Measurements from ENCODE around the gene LAMP5. TPM values are rescaled to one million over a fixed set of nuclear protein-coding genes. Genes with fewer than 3 reads are reported as not detected.

The LAMP5 gene
- total RNA-seq, 1 experiment from 2014 or later = not detected

- intact Hi-C loops (cut with micrococcal nuclease; ENCODE audit: unreplicated experiment) = no loop called here
- Mint-ChIP-seq H3K27ac (ENCODE audit: unreplicated experiment) (no peak overlapping the region), H3K27me3 (ENCODE audit: unreplicated experiment) (no peaks in the 10 kb centered on the region), H3K4me1 (ENCODE audit: low read depth, unreplicated experiment) (no peaks in the 10 kb centered on the region), H3K4me3 (ENCODE audit: low read depth, unreplicated experiment) (no peak overlapping the region), H3K9me3 (ENCODE audit: low read depth, unreplicated experiment) (no peaks in the 10 kb centered on the region), H3K36me3 (ENCODE audit: insufficient read depth, unreplicated experiment) (no peaks in the 10 kb centered on the region)
- DNase-seq = no peak
- CTCF ChIA-PET = no interaction called here
- no peak for TF ChIP-seq CTCF (IDR thresholded peaks at IDR 0.05; ENCODE audit: unreplicated experiment)
- BruUV-seq (replicated peaks) = no TSS peak
Measured at GRCh38 chr20:9555781-9556180, 41.4 kb downstream of the LAMP5 start.

GRCh38 chr20:9557411-9557810, 43.0 kb downstream of the LAMP5 start:
- CTCF ChIA-PET = interaction anchor here (0.5 kb wide), 1 partner anchor 142 kb away, joined by 8 read pairs; no protein-coding TSS in a partner anchor
- Mint-ChIP-seq H3K4me3 (ENCODE audit: low read depth, unreplicated experiment) (no peak overlapping the region), H3K9me3 (ENCODE audit: low read depth, unreplicated experiment) (no peaks in the 10 kb centered on the region), H3K27me3 (ENCODE audit: unreplicated experiment) (no peaks in the 10 kb centered on the region), H3K36me3 (ENCODE audit: insufficient read depth, unreplicated experiment) (no peaks in the 10 kb centered on the region), H3K4me1 (ENCODE audit: low read depth, unreplicated experiment) (no peaks in the 10 kb centered on the region), H3K27ac (ENCODE audit: unreplicated experiment) (no peak overlapping the region)
- intact Hi-C loops (cut with micrococcal nuclease; ENCODE audit: unreplicated experiment) = no loop called here
- no TSS peak for BruUV-seq (replicated peaks)
- TF ChIP-seq CTCF (IDR thresholded peaks at IDR 0.05; ENCODE audit: unreplicated experiment) = no peak
- no peak for DNase-seq

GRCh38 chr20:9565910-9566550, 51.6 kb downstream of the LAMP5 start:
- TF ChIP-seq CTCF (IDR thresholded peaks at IDR 0.05; ENCODE audit: unreplicated experiment) = no peak
- DNase-seq = no peak
- H3K4me3 Mint-ChIP-seq (ENCODE audit: low read depth, unreplicated experiment) = no peak overlapping the region
- H3K4me1 Mint-ChIP-seq (ENCODE audit: low read depth, unreplicated experiment) = no peaks in the 10 kb centered on the region
- H3K27ac Mint-ChIP-seq (ENCODE audit: unreplicated experiment) = no peak overlapping the region
- no peaks in the 10 kb centered on the region for H3K36me3 Mint-ChIP-seq (ENCODE audit: insufficient read depth, unreplicated experiment)
- H3K27me3 Mint-ChIP-seq (ENCODE audit: unreplicated experiment) = no peaks in the 10 kb centered on the region
- BruUV-seq (replicated peaks) = no TSS peak
- intact Hi-C loops (cut with micrococcal nuclease; ENCODE audit: unreplicated experiment) = no loop called here
- CTCF ChIA-PET = no interaction called here
- H3K9me3 Mint-ChIP-seq (ENCODE audit: low read depth, unreplicated experiment) = peaks cover 3% of the 10 kb centered on the region

- CTCF ChIA-PET = no interaction called here
- intact Hi-C loops (cut with micrococcal nuclease; ENCODE audit: unreplicated experiment) = no loop called here
- Mint-ChIP-seq H3K36me3 (ENCODE audit: insufficient read depth, unreplicated experiment) (no peaks in the 10 kb centered on the region), H3K4me3 (ENCODE audit: low read depth, unreplicated experiment) (no peak overlapping the region), H3K27ac (ENCODE audit: unreplicated experiment) (no peak overlapping the region), H3K9me3 (ENCODE audit: low read depth, unreplicated experiment) (peaks cover 3% of the 10 kb centered on the region), H3K27me3 (ENCODE audit: unreplicated experiment) (no peaks in the 10 kb centered on the region), H3K4me1 (ENCODE audit: low read depth, unreplicated experiment) (no peaks in the 10 kb centered on the region)
- BruUV-seq (replicated peaks) = no TSS peak
- TF ChIP-seq CTCF (IDR thresholded peaks at IDR 0.05; ENCODE audit: unreplicated experiment) = no peak
- DNase-seq = no peak
Measured at GRCh38 chr20:9566977-9567376, 52.6 kb downstream of the LAMP5 start.

Measured in Calu3 (cell line).